ENCODE measurements around the gene IQGAP3. TPM values are rescaled to one million over a fixed set of nuclear protein-coding genes. Genes with fewer than 3 reads are reported as not detected.
A peak's percentile ranks its signal among the peaks of the same experiment; 100 is the strongest.

Gene IQGAP3
- total RNA-seq, 2 donors from 2014 or later: 2.2 to 3.5 TPM

DNA sequence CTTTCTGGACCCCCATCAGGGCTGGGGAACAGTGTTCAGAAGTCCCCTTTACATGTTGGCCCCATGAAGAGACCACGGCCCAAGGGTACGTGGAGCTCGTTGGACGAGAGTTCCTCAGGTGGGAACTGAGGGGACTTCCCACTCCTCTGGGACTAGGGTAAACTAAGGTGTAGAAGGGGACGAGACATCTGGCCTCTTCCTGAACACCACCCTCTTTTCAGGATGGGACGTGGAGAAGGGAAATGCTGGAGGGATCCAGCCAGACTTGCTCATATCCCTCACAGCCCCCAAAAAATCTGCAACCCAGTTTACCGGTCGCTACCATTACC is 21.3 kb upstream of the IQGAP3 start:
- ATAC-seq (ENCODE audit: insufficient number of reproducible peaks, low FRiP score, low read depth): no peak
- Histone ChIP-seq H3K27me3 (replicated peaks; ENCODE audit: insufficient read depth) (no peaks in the 10 kb centered on the region), H3K4me3 (no peak overlapping the region), H3K4me1 (ENCODE audit: control insufficient read depth in 1 of 2, low read depth in 2 of 2) (peaks cover 4 to 15% of the 10 kb centered on the region in 2 donors), H3K9me3 (no peaks in the 10 kb centered on the region), H3K36me3 (peaks cover 7% of the 10 kb centered on the region), H3K27ac (no peak overlapping the region)
- DNase-seq (ENCODE audit: low spot score): no peak
- no peak for TF ChIP-seq CTCF (IDR thresholded peaks at IDR 0.05)

- no peak for TF ChIP-seq CTCF (IDR thresholded peaks at IDR 0.05)
- no peak overlapping the region for H3K4me3 ChIP-seq
- no peak for ATAC-seq (ENCODE audit: insufficient number of reproducible peaks, low FRiP score, low read depth)
- H3K27me3 ChIP-seq (replicated peaks; ENCODE audit: insufficient read depth): no peaks in the 10 kb centered on the region
- no peak for DNase-seq (ENCODE audit: low spot score)
- peaks cover 4 to 15% of the 10 kb centered on the region in 2 donors for H3K4me1 ChIP-seq (ENCODE audit: control insufficient read depth in 1 of 2, low read depth in 2 of 2)
- no peaks in the 10 kb centered on the region for H3K9me3 ChIP-seq
- peaks cover 7% of the 10 kb centered on the region for H3K36me3 ChIP-seq
- H3K27ac ChIP-seq: peak overlapping the region in 1 of 2 donors; percentile 29
These were observed 20.7 kb upstream of the IQGAP3 start for GRCh38 chr1:156592910-156593660.

DNA sequence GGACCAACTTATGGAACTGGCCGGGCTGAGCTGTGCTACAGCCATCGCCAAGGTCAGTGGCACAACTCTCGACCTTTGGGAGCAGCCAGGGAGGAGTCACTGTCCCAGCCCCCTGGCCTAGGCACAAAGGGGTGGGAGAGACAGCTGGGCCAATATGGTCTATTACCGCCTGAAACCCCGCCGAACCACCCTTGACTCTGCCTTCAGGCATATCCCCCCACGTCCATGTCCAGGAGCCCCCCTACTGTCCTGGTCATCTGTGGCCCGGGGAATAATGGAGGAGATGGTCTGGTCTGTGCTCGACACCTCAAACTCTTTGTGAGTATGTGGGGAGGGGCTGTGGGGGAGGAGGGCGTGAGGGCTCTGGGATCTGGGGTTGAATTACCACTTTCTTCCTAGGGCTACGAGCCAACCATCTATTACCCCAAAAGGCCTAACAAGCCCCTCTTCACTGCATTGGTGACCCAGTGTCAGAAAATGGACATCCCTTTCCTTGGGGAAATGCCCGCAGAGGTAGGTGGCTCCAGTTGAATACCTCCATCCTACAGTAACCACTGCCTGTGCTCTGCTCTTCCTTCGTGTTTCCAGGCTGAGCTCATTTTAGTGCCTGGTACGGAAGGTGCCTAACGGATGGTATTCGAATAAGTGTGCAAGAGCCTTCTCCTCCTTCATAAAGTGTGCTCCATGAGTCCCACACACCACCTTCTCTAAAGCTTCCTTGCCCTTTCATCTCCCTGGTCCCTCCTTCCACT is 20.0 kb upstream of the IQGAP3 start:
- peaks cover 4 to 15% of the 10 kb centered on the region in 2 donors for H3K4me1 ChIP-seq (ENCODE audit: control insufficient read depth in 1 of 2, low read depth in 2 of 2)
- peak overlapping the region; percentile 90 for H3K4me3 ChIP-seq
- no peaks in the 10 kb centered on the region for H3K27me3 ChIP-seq (replicated peaks; ENCODE audit: insufficient read depth)
- no peak for DNase-seq (ENCODE audit: low spot score)
- peak overlapping the region; percentile 60 to 86 for H3K27ac ChIP-seq
- H3K36me3 ChIP-seq: peaks cover 7% of the 10 kb centered on the region
- no peaks in the 10 kb centered on the region for H3K9me3 ChIP-seq
- ATAC-seq (ENCODE audit: insufficient number of reproducible peaks, low FRiP score, low read depth): no peak
- no peak for TF ChIP-seq CTCF (IDR thresholded peaks at IDR 0.05)

- ATAC-seq (ENCODE audit: insufficient number of reproducible peaks, low FRiP score, low read depth) (peak; percentile 94), DNase-seq (ENCODE audit: low spot score) (no peak)
- Histone ChIP-seq H3K9me3 (no peaks in the 10 kb centered on the region), H3K4me3 (peak within 1 kb of the TSS; percentile 90), H3K27me3 (replicated peaks; ENCODE audit: insufficient read depth) (no peaks in the 10 kb centered on the region), H3K36me3 (peaks cover 7% of the 10 kb centered on the region), H3K4me1 (ENCODE audit: control insufficient read depth in 1 of 2, low read depth in 2 of 2) (peaks cover 4 to 15% of the 10 kb centered on the region in 2 donors), H3K27ac (peak within 1 kb of the TSS; percentile 60 to 86)
- TF ChIP-seq CTCF (IDR thresholded peaks at IDR 0.05): no peak
These were observed 19.2 kb upstream of the IQGAP3 start, which contains the start of gene NAXE for GRCh38 chr1:156591432-156592157. Gene NAXE, plus strand, starts transcription at chr1:156591776. Its CDS starts 29 bp downstream, at chr1:156591805.

- H3K9me3 ChIP-seq: no peaks in the 10 kb centered on the region
- peaks cover 3% of the 10 kb centered on the region for H3K36me3 ChIP-seq
- H3K4me1 ChIP-seq (ENCODE audit: control insufficient read depth in 1 of 2, low read depth in 2 of 2): peaks cover 4 to 15% of the 10 kb centered on the region in 2 donors
- H3K27ac ChIP-seq: peak overlapping the region; percentile 37 to 86
- H3K4me3 ChIP-seq: peak overlapping the region; percentile 90
- ATAC-seq (ENCODE audit: insufficient number of reproducible peaks, low FRiP score, low read depth) (no peak), DNase-seq (ENCODE audit: low spot score) (no peak)
- TF ChIP-seq CTCF (IDR thresholded peaks at IDR 0.05): no peak
- H3K27me3 ChIP-seq (replicated peaks; ENCODE audit: insufficient read depth): no peaks in the 10 kb centered on the region
These were observed 18.7 kb upstream of the IQGAP3 start for GRCh38 chr1:156591181-156591431.
